HepG2 (cell line): ENCODE data around the gene DDX59. TPM values are rescaled to one million over a fixed set of nuclear protein-coding genes. Genes with fewer than 3 reads are reported as not detected.

ENCODE experiments used
- ATAC-seq: fragments of 200-7000 bp; cut with Tn5 transposase; 3 replicates; pipeline ENCODE4 v1.9.1; 2020; ENCODE audit warnings: mild to moderate bottlenecking, moderate library complexity
- BruUV-seq: library from RNA; stranded (reverse); fragments of 400-500 nt; replicated peaks from 2 replicates; lab custom pipeline; 2021; lab: Mats Ljungman, UMichigan
- CTCF ChIA-PET: fragments of 300-600 bp; formaldehyde crosslinking; extraction: SDS; loops from one replicate; lab custom pipeline; 2021; ENCODE audit warnings: low total read pairs, inconsistent platforms, low intra/inter-chr PET ratio; lab: Yijun Ruan, JAX
- POLR2A ChIA-PET: fragments of 350-600 bp; sonication (Branson Sonifier 250); formaldehyde crosslinking; loops from one replicate; lab custom pipeline; 2020; ENCODE audit warnings: antibody characterized with exemption, inconsistent platforms; lab: Yijun Ruan, JAX
- DNase-seq: peaks from one replicate; pipeline ENCODE4 v3.0.0-alpha.2; 2015; ENCODE audit warnings: low spot score
- FAIRE-seq: peaks from 3 replicates; lab custom pipeline; 2011; peaks lifted over from hg19 to GRCh38; lab: Jason Lieb, UNC
- H2AFZ ChIP-seq: one replicate; pipeline ENCODE4 v1.6.1; 2011; ENCODE audit warnings: low read length, inconsistent platforms
- H3K27ac ChIP-seq: fragments of 300-600 bp; 3 replicates; pipeline ENCODE4 v1.8.0; 2011; ENCODE audit warnings: mixed run types, mild to moderate bottlenecking, mixed read lengths, low read length, inconsistent platforms; ENCODE audit not compliant: insufficient read depth; ENCODE audit errors: extremely low read length
- H3K27me3 ChIP-seq, 2 experiments: fragments of 200-600 bp in 1 of 2; 2 replicates in 1 of 2; 3 replicates in 1 of 2; pipeline versions ENCODE4 v1.6.0 to v1.8.0; 2011; ENCODE audit warnings: low read length in 2 of 2, mild to moderate bottlenecking in 2 of 2, moderate library complexity in 2 of 2, inconsistent platforms in 1 of 2; ENCODE audit not compliant: insufficient read depth in 2 of 2, control insufficient read depth in 1 of 2
- H3K36me3 ChIP-seq, 2 experiments: fragments of 200-600 bp in 1 of 2; replicated peaks in 1 of 2; 2 replicates in 1 of 2; 3 replicates in 1 of 2; pipeline versions ENCODE4 v1.5.1 to v1.8.0; 2011; ENCODE audit warnings: low read length in 2 of 2, inconsistent platforms in 1 of 2; ENCODE audit not compliant: insufficient read depth in 2 of 2, control insufficient read depth in 1 of 2
- H3K4me1 ChIP-seq: 2 replicates; pipeline ENCODE4 v1.5.1; 2012; ENCODE audit warnings: low read length, inconsistent platforms; ENCODE audit not compliant: insufficient read depth
- H3K4me2 ChIP-seq: 2 replicates; pipeline ENCODE4 v1.6.0; 2011; ENCODE audit warnings: low read depth, low read length, inconsistent platforms
- H3K4me3 ChIP-seq, 3 experiments: fragments of 200-600 bp in 1 of 3; sonication (generic), shearing (Covaris generic) in 1 of 3; replicated peaks in 1 of 3; 2 replicates each; pipeline ENCODE4 v1.5.1; 2011 to 2016; ENCODE audit warnings: low read length in 3 of 3, inconsistent platforms in 2 of 3, low read depth in 2 of 3, mild to moderate bottlenecking in 2 of 3, control low read depth in 1 of 3, mixed read lengths in 1 of 3; ENCODE audit not compliant: insufficient read depth in 1 of 3
- H3K79me2 ChIP-seq: one replicate; pipeline ENCODE4 v1.6.1; 2011; ENCODE audit warnings: low read length, inconsistent platforms; ENCODE audit not compliant: insufficient read depth
- H3K9ac ChIP-seq: 2 replicates; pipeline ENCODE4 v1.6.0; 2011; ENCODE audit warnings: mild to moderate bottlenecking, low read depth, low read length, inconsistent platforms; ENCODE audit not compliant: insufficient read depth
- H3K9me3 ChIP-seq: 2 replicates; pipeline ENCODE4 v1.5.1; 2012; ENCODE audit warnings: mild to moderate bottlenecking, low read length
- H4K20me1 ChIP-seq: 2 replicates; pipeline ENCODE4 v1.6.0; 2011; ENCODE audit warnings: inconsistent platforms, mild to moderate bottlenecking, low read length, moderate library complexity; ENCODE audit not compliant: insufficient read depth
- IKZF5 ChIP-seq: IDR thresholded peaks from 2 replicates; pipeline ENCODE4 v1.6.1; 2018; ENCODE audit warnings: missing genetic modification reagents, mild to moderate bottlenecking, missing compliant biosample characterization
- KDM5A ChIP-seq: fragments of 200-600 bp; sonication (generic); IDR thresholded peaks from 2 replicates; pipeline ENCODE4 v1.7.0; 2018; ENCODE audit warnings: antibody characterized with exemption, mild to moderate bottlenecking, low read length, borderline replicate concordance
- MAX ChIP-seq: IDR thresholded peaks from 2 replicates; pipeline ENCODE4 v1.6.1; 2012; ENCODE audit warnings: inconsistent platforms
- MED13 ChIP-seq: sonication (generic); formaldehyde crosslinking; IDR thresholded peaks from 2 replicates; pipeline ENCODE4 v1.5.0; 2020; ENCODE audit warnings: missing genetic modification reagents
- RARG ChIP-seq: sonication (generic); formaldehyde crosslinking; IDR thresholded peaks from 2 replicates; pipeline ENCODE4 v1.4.0; 2020; ENCODE audit warnings: low read depth, mild to moderate bottlenecking, missing genetic modification reagents
- SIX4 ChIP-seq: sonication (generic); formaldehyde crosslinking; IDR thresholded peaks from 2 replicates; pipeline ENCODE4 v1.4.0; 2020; ENCODE audit warnings: missing genetic modification reagents
- USF2 ChIP-seq, 2 experiments: sonication (generic) in 1 of 2; formaldehyde crosslinking in 1 of 2; IDR thresholded peaks; 2 replicates each; pipeline versions ENCODE4 v1.5.1 to v1.6.1; 2011 to 2020; ENCODE audit warnings: borderline replicate concordance in 1 of 2, low read depth in 1 of 2, low read length in 1 of 2, mild to moderate bottlenecking in 1 of 2, missing genetic modification reagents in 1 of 2, moderate library complexity in 1 of 2
- ZNF281 ChIP-seq: sonication (generic); formaldehyde crosslinking; IDR thresholded peaks from 2 replicates; pipeline ENCODE4 v1.4.0; 2020; ENCODE audit warnings: missing genetic modification reagents, borderline replicate concordance
- ZNF574 ChIP-seq: sonication (generic); formaldehyde crosslinking; IDR thresholded peaks from 2 replicates; pipeline ENCODE4 v1.4.0; 2020; ENCODE audit warnings: missing genetic modification reagents
- ZNF720 ChIP-seq: sonication (generic); formaldehyde crosslinking; IDR thresholded peaks from 2 replicates; pipeline ENCODE4 v1.4.0; 2020; ENCODE audit warnings: missing genetic modification reagents
- ZNF816 ChIP-seq: sonication (generic); formaldehyde crosslinking; IDR thresholded peaks from 2 replicates; pipeline ENCODE4 v1.8.0; 2022; ENCODE audit warnings: missing genetic modification reagents, mild to moderate bottlenecking, borderline replicate concordance
- WGBS: methylation state at CpG from one replicate; pipeline ENCODE4 v1.1.6; 2017; ENCODE audit warnings: low lambda C conversion rate; 5-methylcytosine and 5-hydroxymethylcytosine counted together
- in situ Hi-C: cut with HindIII; loops from 2 replicates; pipeline ENCODE4 v1.10.0; 2017; ENCODE audit warnings: low pct_unique_long_range_greater_than_20kb; ENCODE audit not compliant: extremely low pct_ligation_motif_present
- intact Hi-C: fragments of 100-400 bp; cut with micrococcal nuclease; formaldehyde crosslinking; loops from one replicate; pipeline ENCODE4 v1.10.0; 2022; ENCODE audit not compliant: unreplicated experiment
- polyA plus RNA-seq, 8 experiments: library from polyadenylated mRNA; depleted of rRNA in 3 of 8; stranded (reverse) in 7 of 8; unstranded in 1 of 8; fragments of >200 nt; fragmentation: Illumina TruSeq in 4 of 8; extraction: Trizol in 4 of 8; gene quantifications; 2 replicates each; pipeline versions ENCODE4 v1.2.1 to v1.2.3, GENCODE V29; 2011 to 2016; ENCODE audit warnings: low read depth in 4 of 8, missing spikeins in 1 of 8, mixed read lengths in 1 of 8; ENCODE audit not compliant: insufficient read depth in 1 of 8
- total RNA-seq, 5 experiments: library from RNA; depleted of rRNA; stranded (reverse); fragments of >200 nt; fragmentation: Illumina TruSeq; extraction: Trizol; gene quantifications; 2 replicates each; pipeline ENCODE4 v1.2.3, GENCODE V29; 2016; ENCODE audit warnings: low read depth in 1 of 5

DDX59 gene
- total and polyA plus RNA-seq, 2 of the 13 experiments (the other 11 are each of a cell fraction or from before 2014, with no cell fraction given), result 12.1 to 14.8 TPM

GRCh38 chr1:200670242-200671118 is 773 bp upstream of the DDX59 start:
- in situ Hi-C loops, result no loop called here
- peaks cover 9% of the 10 kb centered on the region for H3K79me2 ChIP-seq
- H4K20me1 ChIP-seq, result no peaks in the 10 kb centered on the region
- intact Hi-C loops, result no loop called here
- peak overlapping the region; percentile 80 for H2AFZ ChIP-seq
- H3K9ac ChIP-seq, result peak overlapping the region; percentile 75
- BruUV-seq, result TSS peak; percentile 89
- H3K4me1 ChIP-seq, result peaks cover 18% of the 10 kb centered on the region
- peak overlapping the region; percentile 77 to 80 (median 77) for H3K4me3 ChIP-seq
- peak; percentile 5; the same call in 1 of the 3 replicates for ATAC-seq
- peak; percentile 24 for DNase-seq
- WGBS, result 19% methylated on average over 14 of the region's 14 CpGs
- peak overlapping the region; percentile 83 for H3K4me2 ChIP-seq
- no peaks in the 10 kb centered on the region for H3K27me3 ChIP-seq
- peaks cover 0 to 7% of the 10 kb centered on the region in 2 experiments; a peak in 4 of 5 replicates for H3K36me3 ChIP-seq
- POLR2A ChIA-PET, result interaction anchor here (0.7 to 2.3 kb wide), 25 partner anchors 9 to 487 kb away, joined by 3 to 30 read pairs (median 4); partner anchors contain the start of genes CAMSAP2 and KIF14
- no peak for FAIRE-seq
- peak overlapping the region; percentile 98 for H3K27ac ChIP-seq
- CTCF ChIA-PET, result no interaction called here
- H3K9me3 ChIP-seq, result no peaks in the 10 kb centered on the region
- TF ChIP-seq KDM5A (0 out of 2 replicates have a peak, but pooled peaks have one; percentile 32), ZNF816 (CRISPR knock-in tag) (peak; percentile 5; the same call in 1 of the 2 replicates), SIX4 (0 out of 2 replicates have a peak, but pooled peaks have one; percentile 13), ZNF281 (CRISPR knock-in tag) (peak; percentile 46), ZNF574 (CRISPR knock-in tag) (no peak), USF2 (IDR thresholded peaks at IDR 0.05; ENCODE audit: low read depth, low read length) (no peak), USF2 (CRISPR knock-in tag; IDR thresholded peaks at IDR 0.05; ENCODE audit: borderline replicate concordance) (0 out of 2 replicates have a peak, but pooled peaks have one; percentile 31), IKZF5 (CRISPR knock-in tag) (0 out of 2 replicates have a peak, but pooled peaks have one; percentile 23), ZNF720 (CRISPR knock-in tag) (no peak), MED13 (0 out of 2 replicates have a peak, but pooled peaks have one; percentile 20), RARG (CRISPR knock-in tag) (no peak), MAX (peak; percentile 79)
